IMR-90 (cell line): ENCODE data around the gene CFAP20. TPM values are rescaled to one million over a fixed set of nuclear protein-coding genes. Genes with fewer than 3 reads are reported as not detected.

Experiments used
- ATAC-seq: fragments of 200-7000 bp; cut with Tn5 transposase; 2 replicates; pipeline ENCODE4 v1.9.1; 2020; ENCODE audit warnings: low read depth, mild to moderate bottlenecking, moderate library complexity
- BruUV-seq: library from RNA; stranded (reverse); fragments of 400-500 nt; replicated peaks from 2 replicates; lab custom pipeline; 2021; lab: Mats Ljungman, UMichigan
- CTCF ChIA-PET: fragments of 300-600 bp; formaldehyde crosslinking; extraction: SDS; loops from one replicate; lab custom pipeline; 2021; ENCODE audit warnings: antibody characterized with exemption; lab: Yijun Ruan, JAX
- POLR2A ChIA-PET: fragments of 300-600 bp; sonication (Branson Sonifier 250); formaldehyde crosslinking; loops from one replicate; lab custom pipeline; 2022; ENCODE audit warnings: antibody characterized with exemption; ENCODE audit not compliant: unreplicated experiment; lab: Charles Lee
- DNase-seq: peaks from one replicate; pipeline ENCODE4 v3.0.0; 2013
- H2AFZ ChIP-seq: replicated peaks from 2 replicates; pipeline ENCODE3; 2013; ENCODE audit warnings: low read length, mild to moderate bottlenecking; ENCODE audit not compliant: poor library complexity
- H2AK5ac ChIP-seq: 2 replicates; pipeline ENCODE4 v1.6.1; 2013; ENCODE audit warnings: low read depth, low read length, inconsistent platforms
- H2AK9ac ChIP-seq: replicated peaks from 2 replicates; pipeline ENCODE3; 2013; ENCODE audit warnings: mild to moderate bottlenecking, low read depth, low read length, moderate library complexity; ENCODE audit not compliant: poor library complexity
- H2BK120ac ChIP-seq: 2 replicates; pipeline ENCODE4 v1.6.1; 2013; ENCODE audit warnings: low read depth, low read length, inconsistent platforms
- H2BK15ac ChIP-seq: 3 replicates; pipeline ENCODE4 v1.6.1; 2013; ENCODE audit warnings: low read depth, low read length, inconsistent platforms
- H2BK20ac ChIP-seq: 2 replicates; pipeline ENCODE4 v1.6.1; 2013; ENCODE audit warnings: low read depth, mild to moderate bottlenecking, inconsistent platforms, low read length, moderate library complexity
- H2BK5ac ChIP-seq: 2 replicates; pipeline ENCODE4 v1.6.1; 2013; ENCODE audit warnings: mild to moderate bottlenecking, low read depth, low read length, inconsistent platforms; ENCODE audit not compliant: poor library complexity, severe bottlenecking
- H3K14ac ChIP-seq: replicated peaks from 2 replicates; pipeline ENCODE4 v1.6.1; 2013; ENCODE audit warnings: low read depth, low read length, inconsistent platforms
- H3K18ac ChIP-seq: 2 replicates; pipeline ENCODE4 v1.6.1; 2013; ENCODE audit warnings: low read depth, low read length, control low read depth
- H3K23ac ChIP-seq: 2 replicates; pipeline ENCODE4 v1.6.1; 2013; ENCODE audit warnings: low read depth, low read length, inconsistent platforms
- H3K27ac ChIP-seq: 2 replicates; pipeline ENCODE4 v1.5.1; 2013; ENCODE audit warnings: mild to moderate bottlenecking, control low read depth, low read length; ENCODE audit not compliant: insufficient read depth
- H3K27me3 ChIP-seq: 2 replicates; pipeline ENCODE4 v1.6.1; 2013; ENCODE audit warnings: low read length; ENCODE audit not compliant: control insufficient read depth, insufficient read depth
- H3K36me3 ChIP-seq: 2 replicates; pipeline ENCODE4 v1.6.1; 2013; ENCODE audit warnings: low read length, mixed read lengths; ENCODE audit not compliant: control insufficient read depth, insufficient read depth
- H3K4ac ChIP-seq: 2 replicates; pipeline ENCODE4 v1.6.1; 2013; ENCODE audit warnings: low read depth, low read length, inconsistent platforms
- H3K4me1 ChIP-seq: 2 replicates; pipeline ENCODE4 v1.6.1; 2013; ENCODE audit warnings: low read length, mixed read lengths; ENCODE audit not compliant: control insufficient read depth, insufficient read depth
- H3K4me2 ChIP-seq: 2 replicates; pipeline ENCODE4 v1.6.1; 2013; ENCODE audit warnings: low read depth, mild to moderate bottlenecking, control low read depth, low read length, moderate library complexity
- H3K4me3 ChIP-seq: 2 replicates; pipeline ENCODE4 v1.5.1; 2013; ENCODE audit warnings: low read depth, mild to moderate bottlenecking, control low read depth, low read length, moderate library complexity; ENCODE audit not compliant: insufficient read depth
- H3K56ac ChIP-seq: 2 replicates; pipeline ENCODE4 v1.6.1; 2013; ENCODE audit warnings: low read length, inconsistent platforms; ENCODE audit not compliant: insufficient read depth; ENCODE audit errors: extremely low read depth
- H3K79me1 ChIP-seq, 2 experiments: 2 replicates each; pipeline ENCODE4 v1.6.1; 2013; ENCODE audit warnings: low read length in 2 of 2, inconsistent platforms in 1 of 2, low read depth in 1 of 2
- H3K9ac ChIP-seq: 2 replicates; pipeline ENCODE4 v1.6.1; 2013; ENCODE audit warnings: low read depth, low read length, control low read depth
- H3K9me1 ChIP-seq: 2 replicates; pipeline ENCODE4 v1.6.1; 2013; ENCODE audit warnings: low read length, inconsistent platforms; ENCODE audit not compliant: insufficient read depth
- H3K9me3 ChIP-seq: 2 replicates; pipeline ENCODE4 v1.6.1; 2013; ENCODE audit warnings: low read length; ENCODE audit not compliant: control insufficient read depth, insufficient read depth
- H4K20me1 ChIP-seq: 2 replicates; pipeline ENCODE4 v1.6.1; 2013; ENCODE audit warnings: low read length, inconsistent platforms; ENCODE audit not compliant: insufficient read depth
- H4K5ac ChIP-seq: 2 replicates; pipeline ENCODE4 v1.6.1; 2013; ENCODE audit warnings: mild to moderate bottlenecking, low read depth, low read length, control low read depth
- H4K8ac ChIP-seq, 2 experiments: 2 replicates each; pipeline ENCODE4 v1.6.1; 2013; ENCODE audit warnings: low read depth in 2 of 2, low read length in 2 of 2, control low read depth in 1 of 2, inconsistent platforms in 1 of 2
- H4K91ac ChIP-seq: 2 replicates; pipeline ENCODE4 v1.6.1; 2013; ENCODE audit warnings: low read depth, low read length, inconsistent platforms; ENCODE audit not compliant: insufficient read depth
- BHLHE40 ChIP-seq: fragments of 150-350 bp; IDR thresholded peaks from 2 replicates; pipeline ENCODE4 v1.6.1; 2016; ENCODE audit warnings: mild to moderate bottlenecking, low read depth, low read length
- CEBPB ChIP-seq: IDR thresholded peaks from 2 replicates; pipeline ENCODE4 v1.6.1; 2012; ENCODE audit warnings: low read depth, low read length, improper control_type of control experiment
- CHD1 ChIP-seq: IDR thresholded peaks from 2 replicates; pipeline ENCODE4 v1.6.1; 2012; ENCODE audit warnings: low read depth, low read length, improper control_type of control experiment
- FOS ChIP-seq: fragments of 150-350 bp; IDR thresholded peaks from 2 replicates; pipeline ENCODE4 v1.6.1; 2016; ENCODE audit warnings: low read depth, low read length
- MAFK ChIP-seq: IDR thresholded peaks from 2 replicates; pipeline ENCODE4 v1.6.1; 2012; ENCODE audit warnings: low read depth, low read length, improper control_type of control experiment
- MAZ ChIP-seq: IDR thresholded peaks from 2 replicates; pipeline ENCODE4 v1.6.1; 2012; ENCODE audit warnings: low read depth, mild to moderate bottlenecking, low read length, improper control_type of control experiment, moderate library complexity, borderline replicate concordance
- MXI1 ChIP-seq: IDR thresholded peaks from 2 replicates; pipeline ENCODE4 v1.6.1; 2012; ENCODE audit warnings: low read depth, mild to moderate bottlenecking, low read length, moderate library complexity, borderline replicate concordance
- NFE2L2 ChIP-seq: fragments of 150-350 bp; IDR thresholded peaks from 2 replicates; pipeline ENCODE4 v1.6.1; 2016; ENCODE audit warnings: low read depth, mild to moderate bottlenecking, low read length
- POLR2A ChIP-seq: IDR thresholded peaks from 2 replicates; pipeline ENCODE4 v1.6.1; 2012; ENCODE audit warnings: mild to moderate bottlenecking, low read depth, low read length
- RAD21 ChIP-seq: IDR thresholded peaks from 2 replicates; pipeline ENCODE4 v1.6.1; 2012; ENCODE audit warnings: low read length, improper control_type of control experiment
- RCOR1 ChIP-seq: IDR thresholded peaks from 2 replicates; pipeline ENCODE4 v1.6.1; 2012; ENCODE audit warnings: mild to moderate bottlenecking, low read length, improper control_type of control experiment; ENCODE audit not compliant: insufficient replicate concordance
- RFX5 ChIP-seq: IDR thresholded peaks from 2 replicates; pipeline ENCODE4 v1.8.0; 2012; ENCODE audit warnings: low read depth, mild to moderate bottlenecking, low read length, moderate library complexity
- SMC3 ChIP-seq: fragments of 150-350 bp; IDR thresholded peaks from 2 replicates; pipeline ENCODE4 v1.6.1; 2016; ENCODE audit warnings: low read depth, mild to moderate bottlenecking, antibody characterized with exemption, low read length, moderate library complexity
- WGBS, 2 experiments: methylation state at CpG; one replicate each; pipeline versions ENCODE4 v1.1.5 to v1.1.7; 2013; ENCODE audit warnings: missing lambda C conversion rate in 2 of 2; ENCODE audit not compliant: insufficient read length in 1 of 2; ENCODE audit errors: extremely low coverage in 2 of 2; 5-methylcytosine and 5-hydroxymethylcytosine counted together
- dilution Hi-C: fragments of 300-500 bp; cut with HindIII; formaldehyde crosslinking; loops from one replicate; pipeline ENCODE4 v1.14.3; 2018; ENCODE audit warnings: low sequenced_read_pairs; ENCODE audit not compliant: unreplicated experiment
- in situ Hi-C: fragments of 300-500 bp; cut with MboI; formaldehyde crosslinking; loops from 3 replicates; pipeline ENCODE4 v1.14.3; 2019; ENCODE audit warnings: low sequenced_read_pairs, inconsistent platforms, mixed read lengths
- intact Hi-C: fragments of 100-400 bp; cut with micrococcal nuclease; formaldehyde crosslinking; loops from 2 replicates; pipeline ENCODE4 v1.10.0; 2022
- polyA plus RNA-seq, 3 experiments: library from polyadenylated mRNA; depleted of rRNA; stranded (reverse); fragments of >200 nt; gene quantifications; 2 replicates each; pipeline ENCODE4 v1.2.3, GENCODE V29; 2012; ENCODE audit warnings: low replicate concordance in 1 of 3
- total RNA-seq: library from RNA; depleted of rRNA; stranded (reverse); fragments of >200 nt; gene quantifications from 2 replicates; pipeline ENCODE4 v1.2.3, GENCODE V29; 2012
- TF ChIP-seq, protein P1 (sequence below): conservative IDR thresholded peaks from 2 replicates; pipeline ENCODE4 v1.5.1; 2012; ENCODE audit warnings: mild to moderate bottlenecking, low read depth, low read length, improper control_type of control experiment
- TF ChIP-seq, protein P2 (sequence below): fragments of 150-350 bp; IDR thresholded peaks from 2 replicates; pipeline ENCODE4 v1.6.1; 2016; ENCODE audit warnings: low read depth, mild to moderate bottlenecking, low read length, moderate library complexity, borderline replicate concordance
- TF ChIP-seq, protein P3 (sequence below): fragments of 150-350 bp; IDR thresholded peaks from 2 replicates; pipeline ENCODE4 v1.6.1; 2017; ENCODE audit warnings: mild to moderate bottlenecking, antibody characterized with exemption, low read length, low read depth

The CFAP20 gene
- total and polyA plus RNA-seq, 2 of the 4 experiments (the other 2 are of a cell fraction) = 39.1 to 54.0 TPM

DNA sequence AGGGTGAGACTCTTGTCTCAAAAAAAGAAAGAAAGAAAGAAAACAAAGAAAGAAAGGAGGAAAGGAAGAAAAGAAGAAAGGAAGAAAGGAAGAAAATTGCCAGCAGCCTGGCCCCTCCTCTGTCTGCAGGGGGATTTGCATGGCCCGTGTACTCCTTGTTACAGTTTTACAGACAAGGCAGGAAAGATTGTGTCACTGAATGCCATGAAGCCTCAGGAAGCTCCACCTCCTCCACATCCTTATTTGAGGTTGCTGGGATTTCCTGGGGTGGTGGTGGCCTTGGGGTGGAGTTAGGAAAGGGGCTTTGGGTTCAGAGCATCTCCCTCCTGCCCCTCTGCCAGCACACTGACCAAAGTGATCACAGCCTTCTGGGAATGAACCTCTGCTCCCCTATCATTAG lies 23.6 kb downstream of the CFAP20 start:
- DNase-seq = no peak
- POLR2A ChIA-PET = no interaction called here
- intact Hi-C loops = no loop called here

More for the DNA sequence above, 23.6 kb downstream of the CFAP20 start:
- H3K4me1 ChIP-seq = peaks cover 2% of the 10 kb centered on the region; the same call in 1 of the 2 replicates
- no peak overlapping the region for H2AK9ac ChIP-seq
- no TSS peak for BruUV-seq
- no CpG with 5 or more reads among the region's 1 CpG for WGBS, 2 experiments
- H3K14ac ChIP-seq = no peak overlapping the region
- no peak overlapping the region for H2AFZ ChIP-seq
- no peak overlapping the region for H2AK5ac ChIP-seq
- no peaks in the 10 kb centered on the region for H3K27me3 ChIP-seq
- no peak overlapping the region for H2BK5ac ChIP-seq
- no peak overlapping the region for H2BK15ac ChIP-seq
- no peaks in the 10 kb centered on the region for H3K79me1 ChIP-seq
- H4K8ac ChIP-seq = no peak overlapping the region
- H4K20me1 ChIP-seq = no peaks in the 10 kb centered on the region
- dilution Hi-C loops = no loop called here
- TF ChIP-seq BHLHE40 (no peak), POLR2A (no peak), FOS (no peak), SMC3 (no peak), MAFK (no peak), RFX5 (no peak), CHD1 (no peak), RAD21 (no peak), NFE2L2 (no peak), RCOR1 (no peak), MXI1 (no peak), CEBPB (no peak), MAZ (no peak)
- TF ChIP-seq, protein P1, sequence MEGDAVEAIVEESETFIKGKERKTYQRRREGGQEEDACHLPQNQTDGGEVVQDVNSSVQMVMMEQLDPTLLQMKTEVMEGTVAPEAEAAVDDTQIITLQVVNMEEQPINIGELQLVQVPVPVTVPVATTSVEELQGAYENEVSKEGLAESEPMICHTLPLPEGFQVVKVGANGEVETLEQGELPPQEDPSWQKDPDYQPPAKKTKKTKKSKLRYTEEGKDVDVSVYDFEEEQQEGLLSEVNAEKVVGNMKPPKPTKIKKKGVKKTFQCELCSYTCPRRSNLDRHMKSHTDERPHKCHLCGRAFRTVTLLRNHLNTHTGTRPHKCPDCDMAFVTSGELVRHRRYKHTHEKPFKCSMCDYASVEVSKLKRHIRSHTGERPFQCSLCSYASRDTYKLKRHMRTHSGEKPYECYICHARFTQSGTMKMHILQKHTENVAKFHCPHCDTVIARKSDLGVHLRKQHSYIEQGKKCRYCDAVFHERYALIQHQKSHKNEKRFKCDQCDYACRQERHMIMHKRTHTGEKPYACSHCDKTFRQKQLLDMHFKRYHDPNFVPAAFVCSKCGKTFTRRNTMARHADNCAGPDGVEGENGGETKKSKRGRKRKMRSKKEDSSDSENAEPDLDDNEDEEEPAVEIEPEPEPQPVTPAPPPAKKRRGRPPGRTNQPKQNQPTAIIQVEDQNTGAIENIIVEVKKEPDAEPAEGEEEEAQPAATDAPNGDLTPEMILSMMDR = no peak
- TF ChIP-seq, protein P2, sequence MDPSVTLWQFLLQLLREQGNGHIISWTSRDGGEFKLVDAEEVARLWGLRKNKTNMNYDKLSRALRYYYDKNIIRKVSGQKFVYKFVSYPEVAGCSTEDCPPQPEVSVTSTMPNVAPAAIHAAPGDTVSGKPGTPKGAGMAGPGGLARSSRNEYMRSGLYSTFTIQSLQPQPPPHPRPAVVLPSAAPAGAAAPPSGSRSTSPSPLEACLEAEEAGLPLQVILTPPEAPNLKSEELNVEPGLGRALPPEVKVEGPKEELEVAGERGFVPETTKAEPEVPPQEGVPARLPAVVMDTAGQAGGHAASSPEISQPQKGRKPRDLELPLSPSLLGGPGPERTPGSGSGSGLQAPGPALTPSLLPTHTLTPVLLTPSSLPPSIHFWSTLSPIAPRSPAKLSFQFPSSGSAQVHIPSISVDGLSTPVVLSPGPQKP = no peak
- TF ChIP-seq, protein P3, sequence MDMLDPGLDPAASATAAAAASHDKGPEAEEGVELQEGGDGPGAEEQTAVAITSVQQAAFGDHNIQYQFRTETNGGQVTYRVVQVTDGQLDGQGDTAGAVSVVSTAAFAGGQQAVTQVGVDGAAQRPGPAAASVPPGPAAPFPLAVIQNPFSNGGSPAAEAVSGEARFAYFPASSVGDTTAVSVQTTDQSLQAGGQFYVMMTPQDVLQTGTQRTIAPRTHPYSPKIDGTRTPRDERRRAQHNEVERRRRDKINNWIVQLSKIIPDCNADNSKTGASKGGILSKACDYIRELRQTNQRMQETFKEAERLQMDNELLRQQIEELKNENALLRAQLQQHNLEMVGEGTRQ = no peak
- no peak overlapping the region for H3K4me2 ChIP-seq
- H2BK120ac ChIP-seq = no peak overlapping the region
- H4K5ac ChIP-seq = no peak overlapping the region
- H3K27ac ChIP-seq = no peak overlapping the region
- no peak overlapping the region for H3K18ac ChIP-seq
- ATAC-seq = no peak
- no peak overlapping the region for H3K56ac ChIP-seq
- H3K4ac ChIP-seq = no peak overlapping the region
- no peak overlapping the region for H2BK20ac ChIP-seq
- H3K9me3 ChIP-seq = no peaks in the 10 kb centered on the region
- CTCF ChIA-PET = no interaction called here
- H3K9me1 ChIP-seq = no peaks in the 10 kb centered on the region
- H3K36me3 ChIP-seq = no peaks in the 10 kb centered on the region
- no peak overlapping the region for H3K23ac ChIP-seq
- in situ Hi-C loops = loop anchor here (25.0 kb wide), 1 partner anchor 193 kb away; no protein-coding TSS in a partner anchor
- H4K91ac ChIP-seq = no peak overlapping the region
- H3K9ac ChIP-seq = no peak overlapping the region
- no peak overlapping the region for H3K4me3 ChIP-seq
